Measurements from ENCODE around the gene PPP2R5C. TPM values are rescaled to one million over a fixed set of nuclear protein-coding genes. Genes with fewer than 3 reads are reported as not detected.

PPP2R5C gene
- total RNA-seq, 2 donors from 2014 or later: 146 to 153 TPM

DNA sequence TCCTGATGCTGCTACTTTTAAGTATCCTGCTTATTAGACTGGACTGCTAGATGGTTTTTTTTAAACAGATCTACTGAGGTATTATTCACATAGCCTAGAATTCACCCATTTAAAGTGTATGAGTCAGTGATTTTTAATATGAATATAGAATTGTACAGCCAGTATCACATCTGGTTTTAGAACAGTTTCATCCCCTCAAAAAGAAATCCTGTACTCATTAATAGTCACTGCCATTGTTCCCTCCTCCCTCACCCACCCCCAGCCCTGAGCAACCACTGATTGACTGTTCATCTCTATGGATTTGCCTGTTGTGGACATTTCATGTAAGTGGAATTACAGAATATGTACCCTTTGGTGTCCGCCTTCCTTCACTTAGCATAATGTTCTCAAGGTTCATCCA is 98.4 kb downstream of the PPP2R5C start:
- H3K9me3 ChIP-seq: no peaks in the 10 kb centered on the region
- no peak for DNase-seq
- no peak overlapping the region for H3K27ac ChIP-seq
- no peaks in the 10 kb centered on the region for H3K36me3 ChIP-seq
- H3K9ac ChIP-seq (ENCODE audit: low read depth in 2 of 2, low read length in 2 of 2): no peak overlapping the region
- H3K27me3 ChIP-seq: no peaks in the 10 kb centered on the region
- no peak overlapping the region for H3K4me3 ChIP-seq
- H3K4me1 ChIP-seq: peaks cover 6% of the 10 kb centered on the region
- TF ChIP-seq, protein P1, sequence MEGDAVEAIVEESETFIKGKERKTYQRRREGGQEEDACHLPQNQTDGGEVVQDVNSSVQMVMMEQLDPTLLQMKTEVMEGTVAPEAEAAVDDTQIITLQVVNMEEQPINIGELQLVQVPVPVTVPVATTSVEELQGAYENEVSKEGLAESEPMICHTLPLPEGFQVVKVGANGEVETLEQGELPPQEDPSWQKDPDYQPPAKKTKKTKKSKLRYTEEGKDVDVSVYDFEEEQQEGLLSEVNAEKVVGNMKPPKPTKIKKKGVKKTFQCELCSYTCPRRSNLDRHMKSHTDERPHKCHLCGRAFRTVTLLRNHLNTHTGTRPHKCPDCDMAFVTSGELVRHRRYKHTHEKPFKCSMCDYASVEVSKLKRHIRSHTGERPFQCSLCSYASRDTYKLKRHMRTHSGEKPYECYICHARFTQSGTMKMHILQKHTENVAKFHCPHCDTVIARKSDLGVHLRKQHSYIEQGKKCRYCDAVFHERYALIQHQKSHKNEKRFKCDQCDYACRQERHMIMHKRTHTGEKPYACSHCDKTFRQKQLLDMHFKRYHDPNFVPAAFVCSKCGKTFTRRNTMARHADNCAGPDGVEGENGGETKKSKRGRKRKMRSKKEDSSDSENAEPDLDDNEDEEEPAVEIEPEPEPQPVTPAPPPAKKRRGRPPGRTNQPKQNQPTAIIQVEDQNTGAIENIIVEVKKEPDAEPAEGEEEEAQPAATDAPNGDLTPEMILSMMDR (IDR thresholded peaks at IDR 0.05): no peak
- intact Hi-C loops (cut with DNase I): no loop called here

DNA sequence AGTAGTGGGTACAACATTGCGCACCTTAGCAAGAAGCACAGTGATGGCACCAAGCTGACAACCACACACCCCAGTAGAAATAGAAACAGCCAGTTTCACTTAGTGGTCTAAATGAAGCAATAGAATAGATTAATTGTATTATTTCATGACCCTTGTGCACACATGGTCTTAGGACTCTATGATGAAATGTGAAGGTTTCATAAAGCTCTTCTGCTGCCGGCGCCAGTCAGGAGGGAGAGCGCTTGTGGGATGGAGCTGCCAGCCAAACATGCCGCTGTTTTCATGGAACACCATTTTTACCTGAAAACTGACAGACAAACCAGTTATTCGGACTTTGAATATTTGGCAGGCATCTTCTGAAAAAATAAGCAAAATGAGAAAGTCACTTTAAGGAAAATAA is 100.0 kb downstream of the PPP2R5C start:
- no peaks in the 10 kb centered on the region for H3K36me3 ChIP-seq
- TF ChIP-seq, protein P1 (IDR thresholded peaks at IDR 0.05): no peak
- no peak for DNase-seq
- no peak overlapping the region for H3K4me3 ChIP-seq
- H3K27ac ChIP-seq: no peak overlapping the region
- H3K9me3 ChIP-seq: no peaks in the 10 kb centered on the region
- no peaks in the 10 kb centered on the region for H3K4me1 ChIP-seq
- H3K9ac ChIP-seq (ENCODE audit: low read depth in 2 of 2, low read length in 2 of 2): no peak overlapping the region
- no peaks in the 10 kb centered on the region for H3K27me3 ChIP-seq
- intact Hi-C loops (cut with DNase I): no loop called here

DNA sequence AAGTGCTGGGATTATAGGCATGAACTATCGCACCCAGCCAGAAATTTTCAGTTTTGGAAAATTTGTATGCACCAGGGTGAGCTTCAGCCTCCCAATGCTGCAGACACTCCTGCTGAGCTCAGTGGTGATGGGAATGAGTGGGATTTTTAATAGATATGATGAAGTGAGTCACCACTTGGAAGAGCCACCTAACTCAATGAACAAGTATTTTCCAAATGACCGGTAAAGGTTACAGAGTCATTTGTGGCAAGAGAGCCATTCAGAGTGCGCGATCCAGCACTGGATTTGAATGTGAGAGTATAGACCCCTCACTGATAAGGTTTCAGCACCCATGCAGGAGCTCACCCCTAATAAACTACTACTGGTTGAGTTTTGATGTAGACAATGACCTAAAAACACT is 100.7 kb downstream of the PPP2R5C start:
- TF ChIP-seq, protein P1 (IDR thresholded peaks at IDR 0.05): no peak
- Histone ChIP-seq H3K4me1 (no peaks in the 10 kb centered on the region), H3K27ac (no peak overlapping the region), H3K36me3 (no peaks in the 10 kb centered on the region), H3K9ac (ENCODE audit: low read depth in 2 of 2, low read length in 2 of 2) (no peak overlapping the region), H3K9me3 (no peaks in the 10 kb centered on the region), H3K4me3 (no peak overlapping the region), H3K27me3 (no peaks in the 10 kb centered on the region)
- intact Hi-C loops (cut with DNase I): no loop called here
- DNase-seq: no peak

DNA sequence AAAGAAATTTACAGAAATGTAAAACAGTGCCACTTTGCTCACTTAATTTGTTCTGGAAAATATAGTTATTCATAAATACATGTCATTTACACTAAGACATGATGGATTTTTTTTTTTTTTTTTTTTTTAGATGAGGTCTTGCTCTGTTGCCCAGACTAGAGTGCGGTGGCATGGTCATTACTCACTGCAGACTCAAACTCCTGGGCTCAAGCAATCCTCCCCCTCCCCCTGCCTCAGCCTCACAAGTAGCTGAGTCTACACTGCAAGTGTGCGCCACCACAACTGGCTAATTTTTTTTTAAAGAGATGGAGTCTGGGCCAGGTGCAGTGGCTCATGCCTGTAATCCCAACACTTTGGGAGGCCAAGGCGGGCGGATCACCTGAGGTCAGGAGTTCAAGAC is 101.2 kb downstream of the PPP2R5C start:
- intact Hi-C loops (cut with DNase I): no loop called here
- no peaks in the 10 kb centered on the region for H3K27me3 ChIP-seq
- TF ChIP-seq, protein P1 (IDR thresholded peaks at IDR 0.05): no peak
- no peak for DNase-seq
- no peak overlapping the region for H3K27ac ChIP-seq
- no peaks in the 10 kb centered on the region for H3K36me3 ChIP-seq
- H3K4me3 ChIP-seq: no peak overlapping the region
- no peaks in the 10 kb centered on the region for H3K9me3 ChIP-seq
- H3K9ac ChIP-seq (ENCODE audit: low read depth in 2 of 2, low read length in 2 of 2): no peak overlapping the region
- H3K4me1 ChIP-seq: no peaks in the 10 kb centered on the region

DNA sequence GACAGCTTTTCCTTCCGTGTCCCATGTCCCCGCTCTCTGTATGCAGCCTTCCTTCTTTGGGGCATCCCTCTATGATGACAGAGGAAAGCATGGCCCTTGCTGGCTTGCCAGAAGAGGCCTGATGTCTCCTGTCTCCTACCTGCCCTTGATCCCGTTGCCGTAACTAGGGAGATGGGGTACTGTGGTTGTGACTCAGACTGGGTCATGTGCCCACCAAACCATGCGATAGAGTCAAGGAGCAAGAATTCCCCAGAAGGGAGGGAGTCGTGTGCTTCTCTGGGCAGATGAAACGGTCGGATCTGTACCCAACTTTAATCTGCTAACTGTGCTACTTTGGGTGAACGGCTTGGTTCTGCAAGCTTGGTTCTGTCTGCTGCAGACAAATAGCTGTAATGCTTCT is 103.8 kb downstream of the PPP2R5C start:
- H3K4me3 ChIP-seq: no peak overlapping the region
- TF ChIP-seq, protein P1 (IDR thresholded peaks at IDR 0.05): no peak
- no peak overlapping the region for H3K27ac ChIP-seq
- H3K9ac ChIP-seq (ENCODE audit: low read depth in 2 of 2, low read length in 2 of 2): no peak overlapping the region
- no peaks in the 10 kb centered on the region for H3K4me1 ChIP-seq
- no peaks in the 10 kb centered on the region for H3K9me3 ChIP-seq
- no peaks in the 10 kb centered on the region for H3K27me3 ChIP-seq
- no peak for DNase-seq
- H3K36me3 ChIP-seq: no peaks in the 10 kb centered on the region
- intact Hi-C loops (cut with DNase I): no loop called here

DNA sequence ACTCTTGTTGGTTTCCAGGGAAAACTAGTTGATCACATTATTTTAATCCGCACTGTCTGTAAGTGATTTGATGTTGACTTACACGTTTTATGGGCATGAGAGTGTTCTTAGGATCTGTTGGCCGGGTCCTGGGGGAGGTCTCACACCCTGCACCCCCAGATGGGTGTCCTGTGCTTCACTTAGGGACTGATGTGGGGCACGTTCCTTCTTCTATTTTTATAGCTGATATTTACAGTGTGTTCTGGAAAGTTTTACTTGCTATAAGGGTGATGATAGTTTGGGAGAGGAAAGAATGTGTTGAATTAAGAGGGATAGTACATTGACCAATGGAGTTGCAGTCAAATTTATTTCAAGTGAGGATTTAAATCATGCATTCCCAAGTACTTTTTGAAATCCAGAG is 106.3 kb downstream of the PPP2R5C start:
- H3K4me1 ChIP-seq: no peaks in the 10 kb centered on the region
- H3K4me3 ChIP-seq: no peak overlapping the region
- intact Hi-C loops (cut with DNase I): no loop called here
- H3K36me3 ChIP-seq: no peaks in the 10 kb centered on the region
- no peaks in the 10 kb centered on the region for H3K9me3 ChIP-seq
- no peak overlapping the region for H3K9ac ChIP-seq (ENCODE audit: low read depth in 2 of 2, low read length in 2 of 2)
- H3K27me3 ChIP-seq: no peaks in the 10 kb centered on the region
- no peak for DNase-seq
- TF ChIP-seq, protein P1 (IDR thresholded peaks at IDR 0.05): no peak
- no peak overlapping the region for H3K27ac ChIP-seq

Measured in colonic mucosa (tissue), 4 donors.